Measurements from ENCODE around the gene PPP1R16B.

DNA sequence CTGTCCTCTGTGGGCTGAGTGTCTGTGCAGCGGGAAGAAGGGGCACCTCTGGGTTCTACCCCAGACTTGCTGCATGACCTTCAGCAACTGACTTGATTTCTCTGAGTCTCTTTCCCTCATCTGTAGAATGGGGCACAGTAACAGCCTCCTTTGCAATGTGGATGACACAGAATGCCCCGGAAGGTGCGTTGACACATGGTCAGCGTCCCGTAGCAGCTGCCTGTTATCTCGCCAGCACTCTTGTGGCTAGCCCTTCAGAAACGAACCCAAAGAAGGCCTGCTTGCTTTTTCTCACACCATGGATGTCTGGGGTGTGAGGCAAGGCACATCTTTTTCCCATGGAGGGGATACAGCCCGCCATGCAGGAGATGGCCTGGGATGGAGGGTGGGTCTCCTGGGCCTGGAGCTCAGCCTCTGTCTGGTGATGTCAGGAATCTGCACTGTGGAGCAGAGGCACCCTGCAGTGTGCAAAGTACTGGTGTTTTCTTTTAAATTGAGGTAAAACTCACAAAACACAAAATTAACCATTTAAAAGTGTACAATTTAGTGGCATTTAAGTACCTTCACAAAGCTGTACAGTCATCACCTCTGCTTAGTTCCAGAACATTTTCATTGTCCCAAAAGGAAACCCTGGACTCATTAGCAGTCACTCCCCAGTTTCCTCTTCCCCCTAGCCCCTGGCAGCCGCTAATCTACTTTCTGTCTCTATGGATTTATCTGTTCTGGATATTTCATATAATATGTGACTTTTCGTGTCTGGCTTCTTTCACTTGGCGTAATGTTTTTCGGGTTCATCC, 61.0 kb downstream of the PPP1R16B start:
- no peak for TF ChIP-seq POLR2A (IDR thresholded peaks at IDR 0.05)
- TF ChIP-seq, protein P1, sequence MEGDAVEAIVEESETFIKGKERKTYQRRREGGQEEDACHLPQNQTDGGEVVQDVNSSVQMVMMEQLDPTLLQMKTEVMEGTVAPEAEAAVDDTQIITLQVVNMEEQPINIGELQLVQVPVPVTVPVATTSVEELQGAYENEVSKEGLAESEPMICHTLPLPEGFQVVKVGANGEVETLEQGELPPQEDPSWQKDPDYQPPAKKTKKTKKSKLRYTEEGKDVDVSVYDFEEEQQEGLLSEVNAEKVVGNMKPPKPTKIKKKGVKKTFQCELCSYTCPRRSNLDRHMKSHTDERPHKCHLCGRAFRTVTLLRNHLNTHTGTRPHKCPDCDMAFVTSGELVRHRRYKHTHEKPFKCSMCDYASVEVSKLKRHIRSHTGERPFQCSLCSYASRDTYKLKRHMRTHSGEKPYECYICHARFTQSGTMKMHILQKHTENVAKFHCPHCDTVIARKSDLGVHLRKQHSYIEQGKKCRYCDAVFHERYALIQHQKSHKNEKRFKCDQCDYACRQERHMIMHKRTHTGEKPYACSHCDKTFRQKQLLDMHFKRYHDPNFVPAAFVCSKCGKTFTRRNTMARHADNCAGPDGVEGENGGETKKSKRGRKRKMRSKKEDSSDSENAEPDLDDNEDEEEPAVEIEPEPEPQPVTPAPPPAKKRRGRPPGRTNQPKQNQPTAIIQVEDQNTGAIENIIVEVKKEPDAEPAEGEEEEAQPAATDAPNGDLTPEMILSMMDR (IDR thresholded peaks at IDR 0.05), result no peak
